IMR-90 (cell line): ENCODE data around the gene DYNC1H1. TPM values are rescaled to one million over a fixed set of nuclear protein-coding genes. Genes with fewer than 3 reads are reported as not detected.

Experiments
- ATAC-seq: fragments of 200-7000 bp; cut with Tn5 transposase; 2 replicates; pipeline ENCODE4 v1.9.1; 2020; ENCODE audit warnings: low read depth, mild to moderate bottlenecking, moderate library complexity
- BruUV-seq: library from RNA; stranded (reverse); fragments of 400-500 nt; replicated peaks from 2 replicates; lab custom pipeline; 2021; lab: Mats Ljungman, UMichigan
- CTCF ChIA-PET: fragments of 300-600 bp; formaldehyde crosslinking; extraction: SDS; loops from one replicate; lab custom pipeline; 2021; ENCODE audit warnings: antibody characterized with exemption; lab: Yijun Ruan, JAX
- POLR2A ChIA-PET: fragments of 300-600 bp; sonication (Branson Sonifier 250); formaldehyde crosslinking; loops from one replicate; lab custom pipeline; 2022; ENCODE audit warnings: antibody characterized with exemption; ENCODE audit not compliant: unreplicated experiment; lab: Charles Lee
- DNase-seq: peaks from one replicate; pipeline ENCODE4 v3.0.0; 2013
- H2AFZ ChIP-seq: replicated peaks from 2 replicates; pipeline ENCODE3; 2013; ENCODE audit warnings: low read length, mild to moderate bottlenecking; ENCODE audit not compliant: poor library complexity
- H2AK5ac ChIP-seq: 2 replicates; pipeline ENCODE4 v1.6.1; 2013; ENCODE audit warnings: low read depth, low read length, inconsistent platforms
- H2AK9ac ChIP-seq: replicated peaks from 2 replicates; pipeline ENCODE3; 2013; ENCODE audit warnings: mild to moderate bottlenecking, low read depth, low read length, moderate library complexity; ENCODE audit not compliant: poor library complexity
- H2BK120ac ChIP-seq: 2 replicates; pipeline ENCODE4 v1.6.1; 2013; ENCODE audit warnings: low read depth, low read length, inconsistent platforms
- H2BK15ac ChIP-seq: 3 replicates; pipeline ENCODE4 v1.6.1; 2013; ENCODE audit warnings: low read depth, low read length, inconsistent platforms
- H2BK20ac ChIP-seq: 2 replicates; pipeline ENCODE4 v1.6.1; 2013; ENCODE audit warnings: low read depth, mild to moderate bottlenecking, inconsistent platforms, low read length, moderate library complexity
- H2BK5ac ChIP-seq: 2 replicates; pipeline ENCODE4 v1.6.1; 2013; ENCODE audit warnings: mild to moderate bottlenecking, low read depth, low read length, inconsistent platforms; ENCODE audit not compliant: poor library complexity, severe bottlenecking
- H3K14ac ChIP-seq: replicated peaks from 2 replicates; pipeline ENCODE4 v1.6.1; 2013; ENCODE audit warnings: low read depth, low read length, inconsistent platforms
- H3K18ac ChIP-seq: 2 replicates; pipeline ENCODE4 v1.6.1; 2013; ENCODE audit warnings: low read depth, low read length, control low read depth
- H3K23ac ChIP-seq: 2 replicates; pipeline ENCODE4 v1.6.1; 2013; ENCODE audit warnings: low read depth, low read length, inconsistent platforms
- H3K27ac ChIP-seq: 2 replicates; pipeline ENCODE4 v1.5.1; 2013; ENCODE audit warnings: mild to moderate bottlenecking, control low read depth, low read length; ENCODE audit not compliant: insufficient read depth
- H3K27me3 ChIP-seq: 2 replicates; pipeline ENCODE4 v1.6.1; 2013; ENCODE audit warnings: low read length; ENCODE audit not compliant: control insufficient read depth, insufficient read depth
- H3K36me3 ChIP-seq: 2 replicates; pipeline ENCODE4 v1.6.1; 2013; ENCODE audit warnings: low read length, mixed read lengths; ENCODE audit not compliant: control insufficient read depth, insufficient read depth
- H3K4ac ChIP-seq: 2 replicates; pipeline ENCODE4 v1.6.1; 2013; ENCODE audit warnings: low read depth, low read length, inconsistent platforms
- H3K4me1 ChIP-seq: 2 replicates; pipeline ENCODE4 v1.6.1; 2013; ENCODE audit warnings: low read length, mixed read lengths; ENCODE audit not compliant: control insufficient read depth, insufficient read depth
- H3K4me2 ChIP-seq: 2 replicates; pipeline ENCODE4 v1.6.1; 2013; ENCODE audit warnings: low read depth, mild to moderate bottlenecking, control low read depth, low read length, moderate library complexity
- H3K4me3 ChIP-seq: 2 replicates; pipeline ENCODE4 v1.5.1; 2013; ENCODE audit warnings: low read depth, mild to moderate bottlenecking, control low read depth, low read length, moderate library complexity; ENCODE audit not compliant: insufficient read depth
- H3K56ac ChIP-seq: 2 replicates; pipeline ENCODE4 v1.6.1; 2013; ENCODE audit warnings: low read length, inconsistent platforms; ENCODE audit not compliant: insufficient read depth; ENCODE audit errors: extremely low read depth
- H3K79me1 ChIP-seq, 2 experiments: 2 replicates each; pipeline ENCODE4 v1.6.1; 2013; ENCODE audit warnings: low read length in 2 of 2, inconsistent platforms in 1 of 2, low read depth in 1 of 2
- H3K9ac ChIP-seq: 2 replicates; pipeline ENCODE4 v1.6.1; 2013; ENCODE audit warnings: low read depth, low read length, control low read depth
- H3K9me1 ChIP-seq: 2 replicates; pipeline ENCODE4 v1.6.1; 2013; ENCODE audit warnings: low read length, inconsistent platforms; ENCODE audit not compliant: insufficient read depth
- H3K9me3 ChIP-seq: 2 replicates; pipeline ENCODE4 v1.6.1; 2013; ENCODE audit warnings: low read length; ENCODE audit not compliant: control insufficient read depth, insufficient read depth
- H4K20me1 ChIP-seq: 2 replicates; pipeline ENCODE4 v1.6.1; 2013; ENCODE audit warnings: low read length, inconsistent platforms; ENCODE audit not compliant: insufficient read depth
- H4K5ac ChIP-seq: 2 replicates; pipeline ENCODE4 v1.6.1; 2013; ENCODE audit warnings: mild to moderate bottlenecking, low read depth, low read length, control low read depth
- H4K8ac ChIP-seq, 2 experiments: 2 replicates each; pipeline ENCODE4 v1.6.1; 2013; ENCODE audit warnings: low read depth in 2 of 2, low read length in 2 of 2, control low read depth in 1 of 2, inconsistent platforms in 1 of 2
- H4K91ac ChIP-seq: 2 replicates; pipeline ENCODE4 v1.6.1; 2013; ENCODE audit warnings: low read depth, low read length, inconsistent platforms; ENCODE audit not compliant: insufficient read depth
- MAFK ChIP-seq: IDR thresholded peaks from 2 replicates; pipeline ENCODE4 v1.6.1; 2012; ENCODE audit warnings: low read depth, low read length, improper control_type of control experiment
- RAD21 ChIP-seq: IDR thresholded peaks from 2 replicates; pipeline ENCODE4 v1.6.1; 2012; ENCODE audit warnings: low read length, improper control_type of control experiment
- RFX5 ChIP-seq: IDR thresholded peaks from 2 replicates; pipeline ENCODE4 v1.8.0; 2012; ENCODE audit warnings: low read depth, mild to moderate bottlenecking, low read length, moderate library complexity
- SMC3 ChIP-seq: fragments of 150-350 bp; IDR thresholded peaks from 2 replicates; pipeline ENCODE4 v1.6.1; 2016; ENCODE audit warnings: low read depth, mild to moderate bottlenecking, antibody characterized with exemption, low read length, moderate library complexity
- WGBS, 2 experiments: methylation state at CpG; one replicate each; pipeline versions ENCODE4 v1.1.5 to v1.1.7; 2013; ENCODE audit warnings: missing lambda C conversion rate in 2 of 2; ENCODE audit not compliant: insufficient read length in 1 of 2; ENCODE audit errors: extremely low coverage in 2 of 2; 5-methylcytosine and 5-hydroxymethylcytosine counted together
- dilution Hi-C: fragments of 300-500 bp; cut with HindIII; formaldehyde crosslinking; loops from one replicate; pipeline ENCODE4 v1.14.3; 2018; ENCODE audit warnings: low sequenced_read_pairs; ENCODE audit not compliant: unreplicated experiment
- in situ Hi-C: fragments of 300-500 bp; cut with MboI; formaldehyde crosslinking; loops from 3 replicates; pipeline ENCODE4 v1.14.3; 2019; ENCODE audit warnings: low sequenced_read_pairs, inconsistent platforms, mixed read lengths
- intact Hi-C: fragments of 100-400 bp; cut with micrococcal nuclease; formaldehyde crosslinking; loops from 2 replicates; pipeline ENCODE4 v1.10.0; 2022
- polyA plus RNA-seq, 3 experiments: library from polyadenylated mRNA; depleted of rRNA; stranded (reverse); fragments of >200 nt; gene quantifications; 2 replicates each; pipeline ENCODE4 v1.2.3, GENCODE V29; 2012; ENCODE audit warnings: low replicate concordance in 1 of 3
- total RNA-seq: library from RNA; depleted of rRNA; stranded (reverse); fragments of >200 nt; gene quantifications from 2 replicates; pipeline ENCODE4 v1.2.3, GENCODE V29; 2012
- TF ChIP-seq, protein P1 (sequence below): fragments of 150-350 bp; IDR thresholded peaks from 2 replicates; pipeline ENCODE4 v1.6.1; 2016; ENCODE audit warnings: low read depth, mild to moderate bottlenecking, low read length, moderate library complexity, borderline replicate concordance

Gene DYNC1H1
- total and polyA plus RNA-seq, 2 of the 4 experiments (the other 2 are of a cell fraction), result 240 to 670 TPM

DNA sequence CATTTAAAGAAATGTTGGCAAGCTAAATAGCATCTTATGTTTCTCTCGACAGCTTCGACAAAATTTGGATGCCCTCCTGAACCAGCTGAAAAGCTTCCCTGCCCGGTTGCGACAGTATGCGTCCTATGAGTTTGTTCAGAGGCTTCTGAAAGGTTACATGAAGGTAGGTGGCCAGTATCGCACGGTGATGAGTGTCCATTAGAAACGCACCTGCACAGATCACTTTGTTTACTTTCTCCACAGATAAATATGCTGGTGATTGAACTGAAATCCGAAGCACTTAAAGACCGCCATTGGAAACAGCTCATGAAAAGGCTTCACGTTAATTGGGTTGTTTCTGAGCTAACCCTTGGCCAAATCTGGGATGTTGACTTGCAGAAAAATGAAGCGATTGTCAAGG lies 36.5 kb downstream of the DYNC1H1 start:
- dilution Hi-C loops, result no loop called here
- no peak overlapping the region for H2BK20ac ChIP-seq
- H2BK15ac ChIP-seq, result no peak overlapping the region
- H2AK5ac ChIP-seq, result no peak overlapping the region
- H3K79me1 ChIP-seq, result peaks cover 36 to 41% of the 10 kb centered on the region in 2 experiments; a peak in 3 of 4 replicates
- ChIA-PET CTCF (interaction anchor here (1.1 kb wide), 1 partner anchor 14 kb away, joined by 3 read pairs; no protein-coding TSS in a partner anchor), POLR2A (no interaction called here)
- no peak overlapping the region for H3K4me3 ChIP-seq
- H2AK9ac ChIP-seq, result no peak overlapping the region
- H3K18ac ChIP-seq, result no peak overlapping the region
- no peak overlapping the region for H2BK5ac ChIP-seq
- TSS peak; percentile 74 for BruUV-seq
- no peak for TF ChIP-seq RAD21
- no peak for TF ChIP-seq MAFK
- TF ChIP-seq SMC3, result no peak
- TF ChIP-seq RFX5, result no peak
- TF ChIP-seq, protein P1, sequence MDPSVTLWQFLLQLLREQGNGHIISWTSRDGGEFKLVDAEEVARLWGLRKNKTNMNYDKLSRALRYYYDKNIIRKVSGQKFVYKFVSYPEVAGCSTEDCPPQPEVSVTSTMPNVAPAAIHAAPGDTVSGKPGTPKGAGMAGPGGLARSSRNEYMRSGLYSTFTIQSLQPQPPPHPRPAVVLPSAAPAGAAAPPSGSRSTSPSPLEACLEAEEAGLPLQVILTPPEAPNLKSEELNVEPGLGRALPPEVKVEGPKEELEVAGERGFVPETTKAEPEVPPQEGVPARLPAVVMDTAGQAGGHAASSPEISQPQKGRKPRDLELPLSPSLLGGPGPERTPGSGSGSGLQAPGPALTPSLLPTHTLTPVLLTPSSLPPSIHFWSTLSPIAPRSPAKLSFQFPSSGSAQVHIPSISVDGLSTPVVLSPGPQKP, result no peak
- 97% methylated on average over 5 of the region's 12 CpGs; no CpG with 5 or more reads in 1 of the 2 experiments for WGBS, 2 experiments
- no peaks in the 10 kb centered on the region for H3K4me1 ChIP-seq
- H2AFZ ChIP-seq, result no peak overlapping the region
- no peak overlapping the region for H3K23ac ChIP-seq
- no peak overlapping the region for H3K14ac ChIP-seq
- H4K20me1 ChIP-seq, result peaks cover 13% of the 10 kb centered on the region; the same call in 1 of the 2 replicates
- DNase-seq, result no peak
- no peak overlapping the region for H3K4ac ChIP-seq
- H3K9me1 ChIP-seq, result no peaks in the 10 kb centered on the region
- H3K36me3 ChIP-seq, result peaks cover 78% of the 10 kb centered on the region
- H3K9ac ChIP-seq, result no peak overlapping the region
- H3K9me3 ChIP-seq, result no peaks in the 10 kb centered on the region
- H3K27me3 ChIP-seq, result no peaks in the 10 kb centered on the region
- ATAC-seq, result no peak
- in situ Hi-C loops, result no loop called here
- H4K8ac ChIP-seq, result no peak overlapping the region
- H4K91ac ChIP-seq, result no peak overlapping the region
- H2BK120ac ChIP-seq, result no peak overlapping the region
- no peak overlapping the region for H3K27ac ChIP-seq
- no peak overlapping the region for H3K4me2 ChIP-seq
- no peak overlapping the region for H4K5ac ChIP-seq
- intact Hi-C loops, result no loop called here
- no peak overlapping the region for H3K56ac ChIP-seq
